ENCODE results near the gene CCNF. TPM values are rescaled to one million over a fixed set of nuclear protein-coding genes. Genes with fewer than 3 reads are reported as not detected.
A peak's percentile ranks its signal among the peaks of the same experiment; 100 is the strongest.

Gene CCNF
- total and polyA plus RNA-seq, 9 of the 15 experiments (the other 6 are each of a cell fraction or from before 2014, with no cell fraction given) = 4.1 to 70.1 (median 29.5) TPM

GRCh38 chr16:2487903-2488531 lies 58.8 kb downstream of the CCNF start:
- H3K27me3 ChIP-seq (ENCODE audit: control insufficient read depth in 2 of 2, insufficient read depth in 2 of 2, low read length in 2 of 2) = no peaks in the 10 kb centered on the region
- H3K27ac ChIP-seq (ENCODE audit: extremely low read depth, low read depth, low read length) = no peak overlapping the region
- TF ChIP-seq RBBP5 (IDR thresholded peaks at IDR 0.05; ENCODE audit: borderline replicate concordance, insufficient read depth, low read length, poor library complexity, severe bottlenecking) (no peak), ZNF518B (CRISPR knock-in tag; IDR thresholded peaks at IDR 0.05) (no peak), ZBTB1 (CRISPR knock-in tag; IDR thresholded peaks at IDR 0.05; ENCODE audit: borderline replicate concordance, low read depth) (no peak), ZNF384 (IDR thresholded peaks at IDR 0.05; ENCODE audit: low read depth, low read length) (0 out of 2 replicates have a peak, but pooled peaks have one; percentile 17), ZNF584 (CRISPR knock-in tag; IDR thresholded peaks at IDR 0.05; ENCODE audit: low read depth) (no peak)
- H3K4me3 ChIP-seq = no peak overlapping the region
- intact Hi-C loops (cut with micrococcal nuclease) (no loop called here), in situ Hi-C loops (cut with MboI) (no loop called here)
- H3K79me2 ChIP-seq (ENCODE audit: control insufficient read depth, insufficient read depth, low read length) = peaks cover 61% of the 10 kb centered on the region
- H3K9me1 ChIP-seq (ENCODE audit: control insufficient read depth, insufficient read depth, low read length) = no peaks in the 10 kb centered on the region
- ATAC-seq (no peak), FAIRE-seq (no peak), DNase-seq (ENCODE audit: extremely low read depth in 1 of 4, low spot score in 3 of 4) (no peak)
- no peak overlapping the region for H2AFZ ChIP-seq (ENCODE audit: low read depth, low read length)
- peak overlapping the region in 1 of 2 experiments; percentile 72; a peak in 2 of 4 replicates for H3K9ac ChIP-seq (ENCODE audit: insufficient read depth in 1 of 2, low read depth in 2 of 2, low read length in 2 of 2)
- WGBS (ENCODE audit: insufficient coverage, low coverage, missing lambda C conversion rate) = 84% methylated on average over 13 of the region's 15 CpGs
- CTCF ChIA-PET (ENCODE audit: low intra/inter-chr PET ratio) = no interaction called here
- POLR2A ChIA-PET = interaction anchor here (0.5 to 2.4 kb wide), 4 partner anchors 8 to 119 kb away, joined by 3 to 8 read pairs (median 3); no protein-coding TSS in a partner anchor
- no TSS peak for BruUV-seq (replicated peaks)
- no peak overlapping the region for H3K4me2 ChIP-seq (ENCODE audit: insufficient read depth, low read length)
- H4K20me1 ChIP-seq (replicated peaks; ENCODE audit: control insufficient read depth, insufficient read depth, low read length) = peaks cover 5% of the 10 kb centered on the region; the same call in 1 of the 2 replicates
- H3K9me3 ChIP-seq (replicated peaks; ENCODE audit: control insufficient read depth, insufficient read depth, low read depth, low read length) = no peaks in the 10 kb centered on the region
- peaks cover 32% of the 10 kb centered on the region; the same call in 2 of the 3 replicates for H3K36me3 ChIP-seq (ENCODE audit: control insufficient read depth, insufficient read depth, low read length)
- peaks cover 21 to 66% of the 10 kb centered on the region in 2 experiments for H3K4me1 ChIP-seq (replicated peaks in 1 of 2; ENCODE audit: control insufficient read depth in 2 of 2, insufficient read depth in 2 of 2, low read length in 2 of 2)

Data from K562 (cell line).